HG02870 (cell line): ENCODE data around the gene KDELR3.
"Not testable (repeated sequence)": the region's sequence is repeated elsewhere in the genome, so short reads cannot be mapped to it uniquely, and the experiment has no call there.

Experiments used
- ATAC-seq: cut with Tn5 transposase; IDR thresholded peaks from one replicate; pipeline ENCODE4 v1.9.1; 2021; ENCODE audit warnings: mild to moderate bottlenecking, moderate library complexity; ENCODE audit not compliant: unreplicated experiment

The KDELR3 gene

GRCh38 chr22:38455530-38456271, 12.2 kb upstream of the KDELR3 start:
- no peak for ATAC-seq

GRCh38 chr22:38456272-38456835, 11.5 kb upstream of the KDELR3 start:
- no peak for ATAC-seq

GRCh38 chr22:38456841-38457699, 10.8 kb upstream of the KDELR3 start:
- no peak for ATAC-seq

GRCh38 chr22:38460426-38460840, 7.5 kb upstream of the KDELR3 start:
- no peak for ATAC-seq

- ATAC-seq = no peak
Observed at GRCh38 chr22:38461057-38461413, 6.9 kb upstream of the KDELR3 start.

GRCh38 chr22:38461414-38462081, 6.3 kb upstream of the KDELR3 start:
- ATAC-seq = no peak

- ATAC-seq = no peak
Observed at GRCh38 chr22:38462960-38463784, 4.7 kb upstream of the KDELR3 start.

GRCh38 chr22:38464992-38465672, 2.8 kb upstream of the KDELR3 start:
- no peak for ATAC-seq

- ATAC-seq = no peak
Observed at GRCh38 chr22:38465673-38466490, 2.0 kb upstream of the KDELR3 start.

GRCh38 chr22:38467438-38467903, 425 bp upstream of the KDELR3 start:
- no peak for ATAC-seq

GRCh38 chr22:38468443-38469305, 778 bp downstream of the KDELR3 start:
- ATAC-seq = no peak

GRCh38 chr22:38469306-38469781, 1.4 kb downstream of the KDELR3 start:
- ATAC-seq = no peak

- not testable (repeated sequence) for ATAC-seq
Observed at GRCh38 chr22:38470179-38470578, 2.3 kb downstream of the KDELR3 start.

GRCh38 chr22:38471237-38471636, 3.3 kb downstream of the KDELR3 start:
- ATAC-seq = no peak

GRCh38 chr22:38474003-38474607, 6.2 kb downstream of the KDELR3 start:
- no peak for ATAC-seq

GRCh38 chr22:38477585-38477984, 9.7 kb downstream of the KDELR3 start:
- ATAC-seq = no peak

- no peak for ATAC-seq
Observed at GRCh38 chr22:38479096-38479837, 11.4 kb downstream of the KDELR3 start.
